Measurements from ENCODE around the gene NFIC. TPM values are rescaled to one million over a fixed set of nuclear protein-coding genes. Genes with fewer than 3 reads are reported as not detected.
A peak's percentile ranks its signal among the peaks of the same experiment; 100 is the strongest.

The NFIC gene
- total RNA-seq, 1 experiment from 2014 or later: 75.6 TPM

DNA sequence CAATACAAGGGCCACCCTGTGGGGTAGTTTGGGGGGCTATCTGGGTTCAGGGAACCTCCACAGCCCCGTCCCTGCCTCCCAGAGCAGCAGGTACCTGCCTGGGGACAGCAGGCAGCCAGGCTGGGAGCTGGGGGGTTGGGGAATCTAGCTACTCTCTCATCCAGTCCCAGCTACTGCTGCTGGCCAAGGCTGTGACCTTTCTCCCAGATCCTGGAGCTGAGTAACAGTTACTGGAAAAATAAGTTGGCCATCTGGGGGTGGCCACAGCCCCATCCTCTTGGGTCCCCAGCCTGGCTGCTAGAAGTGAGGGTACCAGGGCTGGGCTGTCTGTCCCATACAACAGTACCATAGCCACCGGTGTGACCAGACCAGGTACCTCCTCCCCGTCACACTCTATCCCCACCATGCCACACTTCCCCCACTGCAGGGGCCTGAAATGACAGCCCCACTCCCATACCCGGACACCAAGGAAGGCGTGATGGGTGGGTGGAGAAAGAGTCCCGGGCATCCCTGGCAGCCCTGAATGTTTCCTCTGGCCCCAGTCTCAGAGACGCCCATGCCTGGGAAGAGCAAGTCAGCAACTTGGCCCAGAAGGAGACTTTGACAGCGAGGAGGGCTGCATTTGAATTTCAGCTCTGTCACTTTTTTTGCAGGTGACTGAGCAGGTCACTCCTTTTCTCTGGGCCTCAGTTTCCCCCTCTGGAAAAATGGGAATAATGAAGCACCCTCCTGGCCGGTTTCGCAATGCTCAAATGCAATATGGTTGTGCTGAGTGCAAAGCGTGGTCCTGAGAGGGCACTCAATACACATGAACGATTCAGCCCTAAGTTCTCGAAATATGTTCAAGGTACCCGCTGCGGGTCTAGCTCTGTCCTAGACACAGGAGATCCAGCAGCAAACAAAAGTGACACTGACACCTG lies 30.7 kb upstream of the NFIC start:
- no peak overlapping the region for H3K4me3 ChIP-seq

DNA sequence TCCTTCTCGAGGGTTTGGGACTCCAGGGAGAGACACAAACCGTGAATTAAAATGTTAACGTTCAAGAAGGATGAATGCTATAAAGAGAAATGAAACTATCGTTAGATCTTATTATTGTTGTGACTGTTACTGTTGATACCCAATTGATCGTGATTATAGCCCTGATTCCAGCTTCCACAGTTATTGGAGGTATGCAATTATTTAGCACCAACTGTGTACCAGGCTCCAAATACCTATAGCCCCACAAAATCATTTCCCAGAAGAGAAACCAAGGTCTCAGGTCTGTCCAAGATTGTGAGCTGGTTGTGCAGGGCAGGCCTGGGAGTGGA lies 30.1 kb upstream of the NFIC start:
- Histone ChIP-seq H3F3A (ENCODE audit: insufficient read depth, low read depth) (peaks cover 12% of the 10 kb centered on the region; the same call in 1 of the 2 replicates), H2AFZ (no peak overlapping the region), H3K9me2 (ENCODE audit: insufficient read depth) (no peaks in the 10 kb centered on the region), H3K4me3 (peak overlapping the region; percentile 7; the same call in 1 of the 2 replicates), H3K27ac (peak overlapping the region; percentile 65), H3K4me1 (replicated peaks; ENCODE audit: insufficient read depth) (peaks cover 32% of the 10 kb centered on the region), H3K9me3 (ENCODE audit: insufficient read depth, low read depth) (no peaks in the 10 kb centered on the region), H3K27me3 (ENCODE audit: insufficient read depth, low read depth) (no peaks in the 10 kb centered on the region), H3K4me2 (peak overlapping the region; percentile 74), H3K36me3 (ENCODE audit: low read depth) (no peaks in the 10 kb centered on the region), H3K79me2 (ENCODE audit: low read depth) (no peaks in the 10 kb centered on the region), H4K20me1 (ENCODE audit: insufficient read depth) (no peaks in the 10 kb centered on the region)
- ChIA-PET CTCF (no interaction called here), POLR2A (ENCODE audit: unreplicated experiment) (no interaction called here)
- DNase-seq: no peak
- intact Hi-C loops (cut with micrococcal nuclease; ENCODE audit: unreplicated experiment): no loop called here
- BruUV-seq (replicated peaks): no TSS peak
- no peak for TF ChIP-seq EZH2 (IDR thresholded peaks at IDR 0.05; ENCODE audit: low read depth)
- TF ChIP-seq, protein P1, sequence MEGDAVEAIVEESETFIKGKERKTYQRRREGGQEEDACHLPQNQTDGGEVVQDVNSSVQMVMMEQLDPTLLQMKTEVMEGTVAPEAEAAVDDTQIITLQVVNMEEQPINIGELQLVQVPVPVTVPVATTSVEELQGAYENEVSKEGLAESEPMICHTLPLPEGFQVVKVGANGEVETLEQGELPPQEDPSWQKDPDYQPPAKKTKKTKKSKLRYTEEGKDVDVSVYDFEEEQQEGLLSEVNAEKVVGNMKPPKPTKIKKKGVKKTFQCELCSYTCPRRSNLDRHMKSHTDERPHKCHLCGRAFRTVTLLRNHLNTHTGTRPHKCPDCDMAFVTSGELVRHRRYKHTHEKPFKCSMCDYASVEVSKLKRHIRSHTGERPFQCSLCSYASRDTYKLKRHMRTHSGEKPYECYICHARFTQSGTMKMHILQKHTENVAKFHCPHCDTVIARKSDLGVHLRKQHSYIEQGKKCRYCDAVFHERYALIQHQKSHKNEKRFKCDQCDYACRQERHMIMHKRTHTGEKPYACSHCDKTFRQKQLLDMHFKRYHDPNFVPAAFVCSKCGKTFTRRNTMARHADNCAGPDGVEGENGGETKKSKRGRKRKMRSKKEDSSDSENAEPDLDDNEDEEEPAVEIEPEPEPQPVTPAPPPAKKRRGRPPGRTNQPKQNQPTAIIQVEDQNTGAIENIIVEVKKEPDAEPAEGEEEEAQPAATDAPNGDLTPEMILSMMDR (conservative IDR thresholded peaks at IDR 0.05): no peak

More for the DNA sequence above, 30.7 kb upstream of the NFIC start:
- Histone ChIP-seq H3K79me2 (ENCODE audit: low read depth) (no peaks in the 10 kb centered on the region), H3K36me3 (ENCODE audit: low read depth) (no peaks in the 10 kb centered on the region), H3K9me2 (ENCODE audit: insufficient read depth) (no peaks in the 10 kb centered on the region), H3K4me2 (peak overlapping the region; percentile 74), H4K20me1 (ENCODE audit: insufficient read depth) (no peaks in the 10 kb centered on the region), H3K9me3 (ENCODE audit: insufficient read depth, low read depth) (no peaks in the 10 kb centered on the region), H3K27ac (no peak overlapping the region), H3F3A (ENCODE audit: insufficient read depth, low read depth) (peaks cover 12% of the 10 kb centered on the region; the same call in 1 of the 2 replicates), H3K27me3 (ENCODE audit: insufficient read depth, low read depth) (no peaks in the 10 kb centered on the region), H3K4me1 (replicated peaks; ENCODE audit: insufficient read depth) (peaks cover 32% of the 10 kb centered on the region), H2AFZ (no peak overlapping the region)
- TF ChIP-seq, protein P1 (conservative IDR thresholded peaks at IDR 0.05): no peak
- TF ChIP-seq EZH2 (IDR thresholded peaks at IDR 0.05; ENCODE audit: low read depth): no peak
- DNase-seq: no peak
- POLR2A ChIA-PET (ENCODE audit: unreplicated experiment): no interaction called here
- intact Hi-C loops (cut with micrococcal nuclease; ENCODE audit: unreplicated experiment): no loop called here
- no TSS peak for BruUV-seq (replicated peaks)
- CTCF ChIA-PET: interaction anchor here (0.7 kb wide), 1 partner anchor 13 kb away, joined by 4 read pairs; no protein-coding TSS in a partner anchor

DNA sequence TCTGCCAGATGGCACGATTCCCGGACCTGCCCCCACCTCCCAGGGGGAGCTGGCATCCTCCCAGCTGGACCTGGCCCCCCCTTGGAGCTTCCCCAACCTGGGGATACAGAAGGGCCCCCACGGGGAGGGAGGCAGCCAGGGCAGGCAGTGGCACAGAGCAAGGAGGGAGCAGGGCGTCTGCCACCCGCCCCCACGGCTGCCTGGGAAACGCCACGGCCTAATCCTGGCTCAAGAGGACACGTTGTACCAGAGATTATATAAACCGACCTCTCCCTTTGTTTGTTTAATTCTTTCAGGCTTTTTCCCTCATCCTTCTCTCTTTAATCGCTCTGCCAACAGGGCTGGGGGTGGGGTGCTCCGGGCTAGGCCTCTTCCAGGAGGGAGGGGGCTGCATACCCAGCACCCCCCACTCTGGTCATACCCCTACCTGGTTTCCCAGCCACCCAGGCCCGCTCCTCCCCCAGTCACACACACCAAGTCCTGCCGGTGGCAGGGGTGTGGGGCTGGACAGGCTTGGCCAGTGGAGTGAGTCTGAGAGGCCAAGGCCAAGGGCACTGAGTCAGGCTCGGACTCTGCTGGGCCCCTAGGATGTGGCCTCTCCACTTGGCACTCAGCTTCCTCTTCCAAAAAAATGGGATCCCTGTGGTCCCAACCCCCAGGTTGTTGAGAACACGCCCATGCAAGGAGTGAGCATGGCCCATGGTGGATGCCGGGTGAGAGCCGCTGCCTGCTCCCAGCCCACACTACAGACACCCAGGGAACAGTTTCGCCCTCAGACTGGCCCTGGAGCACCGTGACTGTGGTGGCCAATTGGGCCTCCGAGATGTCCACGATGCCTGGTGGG lies 29.5 kb upstream of the NFIC start:
- Histone ChIP-seq H3K4me1 (replicated peaks; ENCODE audit: insufficient read depth) (peaks cover 32% of the 10 kb centered on the region), H3K4me2 (peak overlapping the region; percentile 74), H4K20me1 (ENCODE audit: insufficient read depth) (no peaks in the 10 kb centered on the region), H3F3A (ENCODE audit: insufficient read depth, low read depth) (peaks cover 12% of the 10 kb centered on the region; the same call in 1 of the 2 replicates), H2AFZ (peak overlapping the region; percentile 60; the same call in 1 of the 2 replicates), H3K27ac (peak overlapping the region; percentile 65), H3K4me3 (peak overlapping the region; percentile 7; the same call in 1 of the 2 replicates), H3K79me2 (ENCODE audit: low read depth) (no peaks in the 10 kb centered on the region), H3K36me3 (ENCODE audit: low read depth) (no peaks in the 10 kb centered on the region), H3K9me2 (ENCODE audit: insufficient read depth) (no peaks in the 10 kb centered on the region), H3K9me3 (ENCODE audit: insufficient read depth, low read depth) (no peaks in the 10 kb centered on the region), H3K27me3 (ENCODE audit: insufficient read depth, low read depth) (no peaks in the 10 kb centered on the region)
- CTCF ChIA-PET: no interaction called here
- DNase-seq: peak; percentile 62 to 70
- no peak for TF ChIP-seq EZH2 (IDR thresholded peaks at IDR 0.05; ENCODE audit: low read depth)
- TF ChIP-seq, protein P1 (conservative IDR thresholded peaks at IDR 0.05): no peak
- intact Hi-C loops (cut with micrococcal nuclease; ENCODE audit: unreplicated experiment): no loop called here
- BruUV-seq (replicated peaks): no TSS peak
- POLR2A ChIA-PET (ENCODE audit: unreplicated experiment): no interaction called here
